Lower leg skin (tissue), 4 donors: ENCODE measurements around the gene GJA9. TPM values are rescaled to one million over a fixed set of nuclear protein-coding genes. Genes with fewer than 3 reads are reported as not detected.

Experiments
- DNase-seq, 2 donors: peaks; one replicate each; pipeline ENCODE4 v3.0.0-alpha.2; 2019; ENCODE audit warnings: low spot score in 2 of 2
- H3K4me3 ChIP-seq: fragments of 200-600 bp; sonication (generic); 2 replicates; pipeline ENCODE4 v1.5.1; 2017; ENCODE audit warnings: mild to moderate bottlenecking, low read depth; ENCODE audit not compliant: poor library complexity, severe bottlenecking
- POLR2A ChIP-seq, 2 donors: fragments of 450-650 bp; IDR thresholded peaks; one replicate each; pipeline ENCODE4 v1.6.1; 2016 to 2017; ENCODE audit warnings: antibody characterized with exemption in 2 of 2, mild to moderate bottlenecking in 1 of 2, moderate library complexity in 1 of 2
- WGBS, 2 donors: methylation state at CpG; one replicate each; pipeline ENCODE4 v1.1.5; 2018; 5-methylcytosine and 5-hydroxymethylcytosine counted together
- intact Hi-C: fragments of 100-400 bp; cut with DNase I; formaldehyde crosslinking; loops from one replicate; pipeline ENCODE4 v1.15.0; 2023; ENCODE audit warnings: low total_unique reads
- total RNA-seq, 4 donors: library from RNA; depleted of rRNA; stranded (reverse); fragments of >200 nt; gene quantifications; one replicate each; pipeline ENCODE4 v1.1.0, GENCODE V29; 2016
- TF ChIP-seq, protein P1 (sequence below), 3 donors: fragments of 450-650 bp; IDR thresholded peaks; one replicate each; pipeline ENCODE4 v1.5.1; 2016; ENCODE audit warnings: antibody characterized with exemption in 3 of 3, mild to moderate bottlenecking in 3 of 3, moderate library complexity in 2 of 3

The GJA9 gene
- total RNA-seq, 4 donors from 2014 or later: 0.19 to 0.89 (median 0.22) TPM; not detected in 1

DNA sequence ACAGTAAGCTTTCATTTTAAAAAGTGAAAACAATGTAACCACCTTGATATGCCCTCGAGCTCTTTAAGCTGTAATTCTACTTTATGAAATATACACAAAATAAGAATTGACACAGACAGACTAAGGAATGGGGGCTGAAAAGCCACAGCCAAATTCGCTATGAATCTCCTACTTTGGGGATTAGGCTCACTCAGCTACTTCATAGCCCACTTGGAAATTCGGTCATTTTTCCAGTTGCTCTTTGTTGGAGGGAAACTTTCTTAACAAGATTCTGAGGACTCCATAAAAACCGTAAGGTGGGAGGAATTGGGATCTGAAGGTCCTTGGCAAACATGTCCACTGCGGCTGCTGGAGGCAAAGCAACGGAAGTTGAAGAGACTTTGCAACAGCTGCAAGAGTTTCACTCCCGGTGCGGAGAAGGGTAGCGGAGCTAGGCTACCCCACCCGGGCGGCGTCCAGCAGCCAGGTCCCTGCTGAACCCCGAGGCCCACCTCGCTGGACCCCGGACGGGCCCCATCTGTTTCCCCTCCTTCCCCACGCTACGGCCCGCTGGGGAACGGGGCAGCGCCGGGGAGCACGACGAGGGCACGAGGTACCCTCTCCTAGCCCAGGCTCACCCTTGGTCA lies 8.9 kb downstream of the GJA9 start:
- H3K4me3 ChIP-seq: peak overlapping the region; percentile 65
- no peak for TF ChIP-seq POLR2A (IDR thresholded peaks at IDR 0.05)
- TF ChIP-seq, protein P1, sequence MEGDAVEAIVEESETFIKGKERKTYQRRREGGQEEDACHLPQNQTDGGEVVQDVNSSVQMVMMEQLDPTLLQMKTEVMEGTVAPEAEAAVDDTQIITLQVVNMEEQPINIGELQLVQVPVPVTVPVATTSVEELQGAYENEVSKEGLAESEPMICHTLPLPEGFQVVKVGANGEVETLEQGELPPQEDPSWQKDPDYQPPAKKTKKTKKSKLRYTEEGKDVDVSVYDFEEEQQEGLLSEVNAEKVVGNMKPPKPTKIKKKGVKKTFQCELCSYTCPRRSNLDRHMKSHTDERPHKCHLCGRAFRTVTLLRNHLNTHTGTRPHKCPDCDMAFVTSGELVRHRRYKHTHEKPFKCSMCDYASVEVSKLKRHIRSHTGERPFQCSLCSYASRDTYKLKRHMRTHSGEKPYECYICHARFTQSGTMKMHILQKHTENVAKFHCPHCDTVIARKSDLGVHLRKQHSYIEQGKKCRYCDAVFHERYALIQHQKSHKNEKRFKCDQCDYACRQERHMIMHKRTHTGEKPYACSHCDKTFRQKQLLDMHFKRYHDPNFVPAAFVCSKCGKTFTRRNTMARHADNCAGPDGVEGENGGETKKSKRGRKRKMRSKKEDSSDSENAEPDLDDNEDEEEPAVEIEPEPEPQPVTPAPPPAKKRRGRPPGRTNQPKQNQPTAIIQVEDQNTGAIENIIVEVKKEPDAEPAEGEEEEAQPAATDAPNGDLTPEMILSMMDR (IDR thresholded peaks at IDR 0.05): no peak
- intact Hi-C loops: no loop called here
- no peak for DNase-seq
- 3 to 5% methylated on average over 25 of the region's 25 CpGs for WGBS, 2 donors

DNA sequence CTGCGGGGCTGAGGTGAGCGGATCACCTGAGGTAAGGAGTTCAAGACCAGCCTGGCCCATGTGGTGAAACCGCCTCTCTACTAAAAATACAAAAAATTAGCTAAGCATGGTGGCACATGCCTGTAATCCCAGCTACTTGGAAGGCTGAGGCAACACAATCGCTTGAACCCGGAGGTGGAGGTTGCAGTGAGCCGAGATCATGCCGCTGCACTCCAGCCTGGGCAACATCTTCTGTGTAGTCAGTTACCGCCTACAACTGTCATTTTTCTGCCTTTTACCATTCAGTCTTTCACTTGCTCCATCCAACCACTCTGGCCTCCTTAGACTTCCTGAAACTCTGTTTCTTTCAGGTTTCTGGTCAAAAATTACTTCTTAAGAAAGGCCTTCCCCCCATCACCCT lies 10.4 kb downstream of the GJA9 start:
- DNase-seq: no peak
- intact Hi-C loops: no loop called here
- H3K4me3 ChIP-seq: no peak overlapping the region
- 88 to 89% methylated on average over 8 of the region's 8 CpGs for WGBS, 2 donors
- TF ChIP-seq, protein P1 (IDR thresholded peaks at IDR 0.05): no peak
- TF ChIP-seq POLR2A (IDR thresholded peaks at IDR 0.05): no peak

DNA sequence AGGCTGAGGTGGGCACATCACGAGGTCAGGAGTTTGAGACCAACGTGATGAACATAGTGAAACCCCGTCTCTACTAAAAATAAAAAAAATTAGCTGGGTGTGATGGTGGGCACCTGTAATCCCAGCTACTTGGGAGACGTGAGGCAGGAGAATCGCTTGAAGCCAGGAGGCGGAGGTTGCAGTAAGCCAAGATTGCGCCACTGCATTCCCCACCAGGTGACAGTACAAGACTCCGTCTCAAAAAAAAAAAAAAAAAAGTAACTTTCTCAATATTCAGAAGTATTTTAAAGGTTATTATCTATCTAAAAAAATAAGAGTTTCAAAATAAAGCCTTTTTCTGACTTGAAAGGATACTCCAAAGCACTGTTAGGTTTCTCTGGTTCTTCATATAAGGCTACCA lies 14.2 kb downstream of the GJA9 start:
- no peak overlapping the region for H3K4me3 ChIP-seq
- intact Hi-C loops: no loop called here
- WGBS, 2 donors: 92% methylated on average over 8 of the region's 8 CpGs
- DNase-seq: no peak
- TF ChIP-seq, protein P1 (IDR thresholded peaks at IDR 0.05): no peak
- no peak for TF ChIP-seq POLR2A (IDR thresholded peaks at IDR 0.05)

DNA sequence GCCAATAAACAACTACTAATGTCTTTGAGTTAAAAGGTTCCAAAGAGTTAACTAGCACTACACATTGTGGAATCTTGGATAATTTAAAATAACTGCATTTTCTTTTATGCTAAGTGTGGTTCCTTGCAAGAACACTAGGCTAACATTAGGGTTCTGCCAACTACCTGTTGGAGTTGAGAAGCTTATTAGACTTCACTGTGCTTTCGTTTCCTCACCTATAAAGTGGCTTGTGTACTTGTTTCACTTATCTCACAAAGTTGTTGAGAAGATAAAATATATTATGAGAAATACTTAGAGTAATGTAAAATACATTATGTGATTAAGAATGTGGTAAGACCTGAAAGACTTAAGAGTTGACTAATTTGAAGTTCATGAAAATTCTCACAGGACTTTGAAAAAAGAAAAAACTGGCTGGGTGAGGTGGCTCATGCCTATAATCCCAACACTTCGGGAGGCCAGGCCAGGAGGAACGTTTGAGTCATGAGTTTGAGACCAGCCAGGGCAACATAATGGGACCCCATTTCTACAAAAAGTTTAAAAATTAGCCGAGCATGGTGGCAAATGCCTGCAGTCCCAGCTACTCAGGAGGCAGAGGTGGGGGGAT lies 16.2 kb downstream of the GJA9 start:
- 58 to 66% methylated on average over 4 of the region's 4 CpGs for WGBS, 2 donors
- intact Hi-C loops: no loop called here
- no peak overlapping the region for H3K4me3 ChIP-seq
- no peak for DNase-seq
- no peak for TF ChIP-seq POLR2A (IDR thresholded peaks at IDR 0.05)
- TF ChIP-seq, protein P1 (IDR thresholded peaks at IDR 0.05): no peak

DNA sequence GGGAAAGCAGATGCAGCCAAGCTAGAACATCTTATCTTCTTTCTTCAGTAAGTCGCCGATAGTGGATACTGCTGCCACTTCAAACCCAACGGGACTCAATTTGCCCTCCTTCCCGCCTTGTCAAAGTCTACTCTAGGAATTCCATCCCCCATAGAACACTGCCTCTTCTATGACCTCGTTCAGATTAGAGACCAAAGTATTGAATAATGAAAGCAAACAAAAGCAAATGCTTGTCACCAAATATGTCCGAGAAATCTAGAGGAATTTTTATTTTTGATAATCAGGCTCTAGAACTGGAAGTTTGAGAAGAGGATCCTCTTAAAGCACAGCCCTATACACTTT lies 21.0 kb downstream of the GJA9 start:
- WGBS, 2 donors: 5 to 7% methylated on average over 6 of the region's 6 CpGs
- no peak for DNase-seq
- H3K4me3 ChIP-seq: no peak overlapping the region
- intact Hi-C loops: no loop called here
- TF ChIP-seq POLR2A (IDR thresholded peaks at IDR 0.05): no peak
- TF ChIP-seq, protein P1 (IDR thresholded peaks at IDR 0.05): no peak
